Activated naive CD8-positive, alpha-beta T cell treated with anti-CD3 and anti-CD28 coated beads, Interleukin-2, amount 50 U/mL, for 24 hours (primary cell): Measurements from ENCODE around the gene PAK3.

Experiments used
- ATAC-seq: fragments of 150-1000 bp; cut with Tn5 transposase; one replicate; pipeline ENCODE4 v1.10.0; 2021
- DNase-seq: peaks from one replicate; pipeline ENCODE4 v3.0.0; 2021
- H3K27ac Mint-ChIP-seq: one replicate; pipeline ENCODE4 v1.8.0; 2021; ENCODE audit warnings: mild to moderate bottlenecking, mixed read lengths
- H3K27me3 Mint-ChIP-seq: one replicate; pipeline ENCODE4 v1.8.0; 2021; ENCODE audit warnings: mixed read lengths
- H3K36me3 Mint-ChIP-seq: one replicate; pipeline ENCODE4 v1.8.0; 2021; ENCODE audit warnings: low read depth, mixed read lengths
- H3K4me1 Mint-ChIP-seq: one replicate; pipeline ENCODE4 v1.8.0; 2021; ENCODE audit warnings: mixed read lengths
- H3K4me3 Mint-ChIP-seq: one replicate; pipeline ENCODE4 v1.8.0; 2021; ENCODE audit warnings: mild to moderate bottlenecking, moderate library complexity, mixed read lengths
- H3K9me3 Mint-ChIP-seq: one replicate; pipeline ENCODE4 v1.8.0; 2021; ENCODE audit warnings: mixed read lengths

The PAK3 gene

GRCh38 chrX:111095974-111096895 lies at the start of gene PAK3:
PAK3 (plus strand) TSS chrX:111096191; CDS start chrX:111123104, 26,913 bp downstream.
- H3K27ac Mint-ChIP-seq: peak within 1 kb of the TSS; percentile 52
- H3K36me3 Mint-ChIP-seq: no peaks in the 10 kb centered on the region

GRCh38 chrX:111047575-111047974 lies 48.4 kb upstream of the PAK3 start:
- Mint-ChIP-seq H3K4me3 (no peak overlapping the region), H3K4me1 (no peaks in the 10 kb centered on the region), H3K27me3 (peaks cover 2% of the 10 kb centered on the region), H3K36me3 (no peaks in the 10 kb centered on the region), H3K9me3 (no peaks in the 10 kb centered on the region), H3K27ac (no peak overlapping the region)
- no peak for ATAC-seq
- no peak for DNase-seq

More at GRCh38 chrX:111095974-111096895, at the start of gene PAK3:
- no peaks in the 10 kb centered on the region for H3K9me3 Mint-ChIP-seq
- DNase-seq: peak; percentile 9
- peak; percentile 83 for ATAC-seq
- H3K4me3 Mint-ChIP-seq: peak within 1 kb of the TSS; percentile 69
- peaks cover 27% of the 10 kb centered on the region for H3K27me3 Mint-ChIP-seq
- H3K4me1 Mint-ChIP-seq: peaks cover 11% of the 10 kb centered on the region

GRCh38 chrX:111052478-111052877 lies 43.5 kb upstream of the PAK3 start:
- Mint-ChIP-seq H3K4me3 (no peak overlapping the region), H3K36me3 (no peaks in the 10 kb centered on the region), H3K27me3 (peaks cover 2% of the 10 kb centered on the region), H3K9me3 (no peaks in the 10 kb centered on the region), H3K4me1 (no peaks in the 10 kb centered on the region), H3K27ac (no peak overlapping the region)
- DNase-seq (no peak), ATAC-seq (peak; percentile 24)

- DNase-seq (no peak), ATAC-seq (no peak)
- H3K27ac Mint-ChIP-seq: no peak overlapping the region
- H3K36me3 Mint-ChIP-seq: no peaks in the 10 kb centered on the region
- H3K27me3 Mint-ChIP-seq: no peaks in the 10 kb centered on the region
- H3K9me3 Mint-ChIP-seq: peaks cover 3% of the 10 kb centered on the region
- no peak overlapping the region for H3K4me3 Mint-ChIP-seq
- H3K4me1 Mint-ChIP-seq: no peaks in the 10 kb centered on the region
Measured at GRCh38 chrX:111071542-111072277, 24.3 kb upstream of the PAK3 start.

GRCh38 chrX:111083081-111083480 lies 12.9 kb upstream of the PAK3 start:
- Mint-ChIP-seq H3K4me3 (no peak overlapping the region), H3K4me1 (no peaks in the 10 kb centered on the region), H3K27me3 (peaks cover 5% of the 10 kb centered on the region), H3K27ac (no peak overlapping the region), H3K9me3 (no peaks in the 10 kb centered on the region), H3K36me3 (no peaks in the 10 kb centered on the region)
- ATAC-seq (no peak), DNase-seq (no peak)

- Mint-ChIP-seq H3K36me3 (no peaks in the 10 kb centered on the region), H3K27ac (no peak overlapping the region), H3K4me3 (no peak overlapping the region), H3K27me3 (peaks cover 7% of the 10 kb centered on the region), H3K4me1 (no peaks in the 10 kb centered on the region), H3K9me3 (no peaks in the 10 kb centered on the region)
- DNase-seq: no peak
- no peak for ATAC-seq
Measured at GRCh38 chrX:111086591-111087006, 9.4 kb upstream of the PAK3 start.

GRCh38 chrX:111088628-111089027 lies 7.4 kb upstream of the PAK3 start:
- H3K4me3 Mint-ChIP-seq: no peak overlapping the region
- no peak for ATAC-seq
- no peaks in the 10 kb centered on the region for H3K9me3 Mint-ChIP-seq
- no peaks in the 10 kb centered on the region for H3K4me1 Mint-ChIP-seq
- no peaks in the 10 kb centered on the region for H3K36me3 Mint-ChIP-seq
- peaks cover 6% of the 10 kb centered on the region for H3K27me3 Mint-ChIP-seq
- DNase-seq: no peak
- H3K27ac Mint-ChIP-seq: no peak overlapping the region

- no peak overlapping the region for H3K4me3 Mint-ChIP-seq
Measured at GRCh38 chrX:111090458-111090857, 5.5 kb upstream of the PAK3 start.

GRCh38 chrX:111098874-111099273 lies 2.9 kb downstream of the PAK3 start:
- Mint-ChIP-seq H3K27ac (no peak overlapping the region), H3K4me3 (no peak overlapping the region), H3K4me1 (peaks cover 11% of the 10 kb centered on the region), H3K9me3 (no peaks in the 10 kb centered on the region), H3K27me3 (peaks cover 24% of the 10 kb centered on the region), H3K36me3 (no peaks in the 10 kb centered on the region)
- ATAC-seq (peak; percentile 67), DNase-seq (peak; percentile 54)

More at GRCh38 chrX:111090458-111090857, 5.5 kb upstream of the PAK3 start:
- Mint-ChIP-seq H3K27ac (no peak overlapping the region), H3K9me3 (no peaks in the 10 kb centered on the region), H3K36me3 (no peaks in the 10 kb centered on the region), H3K27me3 (peaks cover 17% of the 10 kb centered on the region), H3K4me1 (peaks cover 2% of the 10 kb centered on the region)
- DNase-seq (no peak), ATAC-seq (no peak)

GRCh38 chrX:111100191-111100590 lies 4.2 kb downstream of the PAK3 start:
- no peaks in the 10 kb centered on the region for H3K36me3 Mint-ChIP-seq
- H3K27me3 Mint-ChIP-seq: peaks cover 17% of the 10 kb centered on the region
- H3K9me3 Mint-ChIP-seq: no peaks in the 10 kb centered on the region
- DNase-seq: peak; percentile 5
- no peak for ATAC-seq
- H3K27ac Mint-ChIP-seq: no peak overlapping the region
- H3K4me1 Mint-ChIP-seq: peaks cover 10% of the 10 kb centered on the region
- H3K4me3 Mint-ChIP-seq: no peak overlapping the region

- Mint-ChIP-seq H3K9me3 (no peaks in the 10 kb centered on the region), H3K27ac (no peak overlapping the region), H3K4me3 (no peak overlapping the region), H3K36me3 (no peaks in the 10 kb centered on the region), H3K4me1 (peaks cover 3% of the 10 kb centered on the region), H3K27me3 (peaks cover 10% of the 10 kb centered on the region)
- ATAC-seq (no peak), DNase-seq (no peak)
Measured at GRCh38 chrX:111101580-111101979, 5.6 kb downstream of the PAK3 start.

- Mint-ChIP-seq H3K4me1 (peaks cover 3% of the 10 kb centered on the region), H3K27ac (no peak overlapping the region), H3K36me3 (no peaks in the 10 kb centered on the region), H3K4me3 (no peak overlapping the region), H3K9me3 (no peaks in the 10 kb centered on the region), H3K27me3 (peaks cover 5% of the 10 kb centered on the region)
- DNase-seq (no peak), ATAC-seq (no peak)
Measured at GRCh38 chrX:111102636-111103035, 6.6 kb downstream of the PAK3 start.

GRCh38 chrX:111103246-111103645 lies 7.3 kb downstream of the PAK3 start:
- Mint-ChIP-seq H3K27me3 (no peaks in the 10 kb centered on the region), H3K36me3 (no peaks in the 10 kb centered on the region), H3K4me1 (no peaks in the 10 kb centered on the region), H3K27ac (no peak overlapping the region), H3K4me3 (no peak overlapping the region), H3K9me3 (no peaks in the 10 kb centered on the region)
- no peak for DNase-seq
- no peak for ATAC-seq

GRCh38 chrX:111110098-111110775 lies 14.2 kb downstream of the PAK3 start:
- Mint-ChIP-seq H3K27ac (no peak overlapping the region), H3K4me1 (no peaks in the 10 kb centered on the region), H3K36me3 (no peaks in the 10 kb centered on the region), H3K9me3 (no peaks in the 10 kb centered on the region), H3K27me3 (no peaks in the 10 kb centered on the region), H3K4me3 (no peak overlapping the region)
- DNase-seq (no peak), ATAC-seq (no peak)
